CD4-positive, alpha-beta T cell treated with Interleukin-10 for 1 hour (primary cell): ENCODE measurements around the gene GLCE.
"Not testable (repeated sequence)": the region's sequence is repeated elsewhere in the genome, so short reads cannot be mapped to it uniquely, and the experiment has no call there.

Source experiments
- DNase-seq: peaks from one replicate; pipeline ENCODE4 v3.0.0-alpha.2; 2020

Gene GLCE

DNA sequence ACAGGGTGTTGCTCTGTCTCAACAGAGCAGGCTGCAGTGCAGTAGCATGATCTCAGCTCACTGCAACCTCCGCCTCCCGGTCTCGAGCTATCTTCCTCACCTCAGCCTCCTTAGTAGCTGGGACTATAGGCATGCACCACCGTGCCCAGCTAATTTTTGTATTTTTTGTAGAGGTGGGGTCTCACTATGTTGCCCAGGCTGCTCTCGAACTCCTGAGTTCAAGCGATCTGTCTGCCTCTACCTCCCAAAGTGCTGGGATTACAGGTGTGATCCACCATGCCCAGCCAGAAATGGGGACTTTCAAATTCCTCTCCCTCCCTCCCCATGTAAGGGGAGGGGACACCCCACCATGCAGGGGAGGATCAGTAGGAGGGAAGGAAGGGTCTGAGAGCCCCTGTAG, 141.7 kb downstream of the GLCE start:
- DNase-seq, result not testable (repeated sequence)

DNA sequence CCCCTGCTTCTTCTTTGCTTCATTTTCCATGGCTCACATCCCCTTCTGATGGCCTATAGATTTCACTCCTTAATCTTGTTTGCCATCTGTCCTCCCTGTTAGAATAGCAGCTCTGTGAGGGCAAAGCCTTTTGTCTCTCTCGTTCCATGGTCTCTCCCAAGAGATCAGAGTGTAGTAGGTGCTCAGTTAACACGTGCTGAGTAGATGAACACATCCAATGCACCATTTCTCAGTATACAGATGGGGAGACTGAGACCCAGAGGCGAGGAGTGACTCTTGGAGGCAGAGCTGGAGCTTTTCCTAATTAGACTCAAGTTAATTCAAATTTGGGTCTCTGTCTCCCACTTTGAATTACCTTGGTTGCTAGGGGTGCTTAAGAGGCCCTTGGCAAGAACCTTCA, 142.5 kb downstream of the GLCE start:
- DNase-seq, result no peak

DNA sequence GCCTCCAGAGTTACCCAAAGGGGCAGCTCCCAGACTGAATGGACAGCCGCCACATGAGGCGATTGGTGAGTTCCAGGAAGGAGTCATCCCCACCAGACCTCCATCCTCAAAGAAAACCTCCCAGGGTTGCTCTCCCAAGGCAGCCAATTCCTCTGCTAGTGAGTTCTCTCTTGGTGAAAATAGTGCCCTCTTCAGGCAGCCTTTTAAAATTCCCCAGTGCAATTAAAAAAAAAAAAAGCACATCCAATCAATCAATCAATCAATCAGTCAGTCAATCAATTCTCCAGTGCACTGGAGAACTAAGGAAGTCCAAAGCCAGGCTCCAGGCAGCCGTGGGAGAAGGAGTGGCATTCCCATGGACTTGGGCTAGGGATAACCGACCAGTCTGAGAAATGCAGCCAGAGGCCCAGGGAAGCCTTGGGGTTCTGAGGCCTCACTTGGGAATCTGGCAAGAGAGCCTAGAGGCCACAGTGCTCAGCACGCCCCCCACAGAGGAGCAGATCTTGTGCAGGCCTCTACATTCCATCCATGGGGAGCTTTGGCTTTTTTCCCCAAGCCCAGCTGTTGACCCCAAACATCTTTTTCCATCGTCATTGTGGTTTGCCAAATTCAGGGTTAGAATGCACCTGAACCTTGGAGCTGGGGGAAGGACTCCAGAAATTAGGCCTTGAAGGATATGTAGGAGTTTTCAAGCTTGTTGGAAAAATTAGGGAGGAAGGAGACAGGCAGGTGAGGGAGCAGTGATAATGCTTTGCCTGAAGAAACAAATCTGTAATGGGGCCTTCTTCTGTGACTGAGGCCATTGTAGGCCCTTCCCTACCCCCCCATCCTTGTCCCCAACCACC, 143.1 kb downstream of the GLCE start:
- no peak for DNase-seq

DNA sequence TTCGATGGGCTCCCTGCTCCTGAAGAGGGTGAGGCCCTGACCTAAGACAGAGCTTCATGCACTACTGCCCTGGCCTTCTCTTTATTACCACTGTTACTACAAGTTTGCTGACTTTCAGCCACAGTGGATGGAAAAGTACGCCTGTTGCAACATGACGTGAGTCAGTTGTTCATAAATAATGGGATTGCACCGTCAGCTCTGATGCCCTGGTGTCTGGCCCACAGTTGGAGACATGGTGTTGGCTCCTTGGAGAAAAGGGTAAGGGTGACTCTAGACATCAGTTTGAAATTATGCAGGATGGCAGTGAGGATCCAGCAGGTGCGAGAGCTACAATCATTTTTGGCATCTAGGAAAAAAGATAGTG, 143.7 kb downstream of the GLCE start:
- DNase-seq, result no peak

DNA sequence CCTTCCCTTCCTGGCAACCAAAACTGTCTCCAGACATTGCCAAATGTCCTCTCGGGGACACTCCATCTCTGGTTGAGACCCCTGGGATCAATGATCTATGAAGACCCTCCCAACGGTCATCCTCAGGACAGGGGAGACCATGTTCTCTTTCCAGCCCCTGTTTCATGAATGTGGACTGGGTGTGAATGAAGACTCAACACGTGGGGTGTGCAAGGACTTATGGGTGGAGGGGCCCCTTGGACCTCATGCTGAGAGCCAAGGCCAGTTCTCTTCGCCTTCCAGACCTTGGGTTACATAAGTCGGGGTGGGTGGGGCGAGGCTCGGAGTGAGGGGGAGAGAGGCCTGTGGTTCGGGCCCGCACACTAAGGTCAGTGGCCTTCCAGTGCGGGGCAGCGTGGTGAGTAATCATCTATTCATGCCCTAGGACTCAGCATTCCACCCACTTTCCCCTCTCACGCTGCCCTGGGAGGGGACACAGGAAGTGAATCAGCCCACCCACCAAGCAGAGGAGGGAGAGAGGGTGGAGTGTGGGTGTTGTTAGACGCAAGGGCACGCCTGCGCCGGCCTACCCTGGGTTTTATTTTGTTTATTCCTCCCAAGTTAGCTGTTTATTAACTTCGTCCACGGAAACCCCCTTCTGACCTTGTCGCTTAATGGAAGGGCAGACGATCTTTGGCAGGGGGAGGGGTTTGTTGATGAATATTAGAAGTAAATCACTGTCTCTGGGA, 144.9 kb downstream of the GLCE start:
- no peak for DNase-seq

DNA sequence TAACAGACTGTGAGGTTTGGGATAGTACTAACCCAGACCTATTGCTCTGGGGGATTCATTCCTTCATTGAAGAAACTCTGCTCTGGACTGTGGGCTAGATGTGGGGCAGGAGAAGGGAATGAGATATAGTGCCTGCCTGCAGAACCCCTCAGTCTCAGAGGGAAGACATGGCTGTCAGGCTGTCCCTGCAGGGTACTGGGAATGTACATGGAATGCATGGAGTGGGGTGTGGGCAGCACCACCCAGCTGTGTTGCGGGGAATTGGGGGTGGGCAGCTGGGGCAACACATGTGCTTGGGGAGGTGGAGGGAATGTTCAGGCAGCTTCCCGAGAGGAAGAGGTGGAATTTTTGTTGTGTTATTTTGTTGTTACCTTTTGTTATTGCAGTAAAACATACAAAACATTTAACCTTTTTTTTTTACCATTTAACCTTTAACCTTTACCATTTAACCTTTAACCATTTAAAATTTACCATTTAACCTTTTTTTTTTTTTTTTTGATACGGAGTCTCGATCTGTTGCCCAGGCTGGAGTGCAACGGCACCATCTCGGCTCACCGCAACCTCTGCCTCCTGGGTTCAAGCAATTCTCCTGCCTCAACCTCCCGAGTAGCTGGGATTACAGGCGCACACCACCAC, 145.6 kb downstream of the GLCE start:
- DNase-seq, result no peak

DNA sequence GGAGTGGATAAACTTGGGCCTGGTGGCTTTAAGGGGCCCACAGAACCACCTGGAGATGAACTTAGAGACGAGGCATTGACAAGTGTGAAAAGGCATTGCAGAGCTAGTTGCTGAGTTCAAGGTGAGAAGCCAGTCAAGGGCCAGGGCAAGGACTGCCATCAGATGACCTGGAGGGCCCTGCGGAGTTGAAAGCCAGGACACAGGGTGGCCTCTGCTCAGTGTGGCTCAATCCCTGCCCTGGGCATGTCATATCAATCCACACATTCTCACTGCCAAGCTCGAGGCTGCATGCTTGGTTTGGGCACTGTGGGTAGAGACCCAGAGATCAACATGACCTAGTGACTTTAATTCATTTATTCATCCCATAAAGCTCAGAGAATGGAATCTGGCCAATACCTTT, 147.5 kb downstream of the GLCE start:
- DNase-seq, result no peak

DNA sequence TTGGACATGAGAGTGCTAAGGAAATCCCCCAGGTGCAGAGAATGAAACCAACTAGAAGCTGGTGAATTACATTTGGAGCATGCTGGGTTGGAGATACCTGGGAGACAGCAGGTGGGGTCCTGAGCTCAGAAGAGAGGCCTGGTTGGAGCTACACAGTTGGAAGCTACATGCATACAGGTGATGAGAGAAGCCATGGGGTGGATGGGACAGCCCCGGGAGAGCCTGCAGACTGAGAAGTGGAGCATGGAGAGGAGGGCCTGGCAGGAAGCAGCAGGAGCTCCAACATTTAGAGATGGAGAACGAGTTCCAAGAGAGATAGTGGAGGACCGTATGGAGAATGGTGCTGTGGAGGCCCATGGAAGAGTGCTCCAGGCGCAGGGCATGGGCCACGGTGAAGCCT, 148.5 kb downstream of the GLCE start:
- no peak for DNase-seq

DNA sequence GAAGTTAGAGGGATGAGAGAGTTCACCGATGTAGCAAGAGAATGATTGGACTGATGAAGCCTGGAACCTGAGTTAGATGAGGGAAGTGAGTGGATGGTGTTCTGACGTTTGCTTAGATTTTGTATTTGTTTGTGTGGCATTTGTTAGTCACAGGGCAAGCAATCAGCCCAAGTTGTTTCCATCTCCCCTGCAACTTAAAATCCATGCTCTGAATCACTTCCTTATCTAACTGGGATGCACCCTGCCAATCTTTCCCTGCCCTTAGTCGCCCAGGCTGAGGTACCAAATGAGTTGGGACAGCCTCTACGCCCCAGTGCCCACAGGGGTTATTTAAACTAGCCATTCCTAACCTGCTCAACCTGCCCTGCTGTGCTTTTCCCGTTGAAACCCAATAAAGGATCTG, 150.9 kb downstream of the GLCE start:
- no peak for DNase-seq

DNA sequence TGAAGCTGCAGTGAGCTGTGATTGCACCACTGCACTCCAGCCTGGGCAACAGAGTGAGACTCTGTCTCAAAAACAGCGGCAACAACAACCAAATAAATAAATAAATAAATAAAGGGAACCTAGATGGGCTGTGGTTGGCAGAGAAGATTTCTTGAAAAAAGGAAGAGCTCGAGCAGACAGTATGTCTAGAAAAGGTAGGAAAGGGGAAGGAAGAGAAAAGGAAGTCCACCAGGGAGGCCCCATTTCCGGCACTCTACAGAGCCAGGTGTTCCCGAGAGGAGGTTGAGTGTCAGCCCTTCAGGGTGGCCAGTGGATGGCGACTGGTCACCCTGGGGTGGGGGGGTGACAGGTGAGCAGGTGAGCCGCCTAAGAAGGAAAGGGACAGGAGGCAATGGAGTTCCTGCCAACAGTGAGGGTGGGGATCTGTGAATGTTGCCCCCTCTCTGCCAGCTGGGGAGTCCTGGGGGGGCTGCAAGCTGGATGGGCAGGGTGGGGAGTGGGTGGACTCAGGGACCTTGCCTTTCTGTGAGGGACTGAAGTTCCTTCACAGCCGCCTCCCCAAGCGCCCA, 153.1 kb downstream of the GLCE start:
- DNase-seq, result no peak

DNA sequence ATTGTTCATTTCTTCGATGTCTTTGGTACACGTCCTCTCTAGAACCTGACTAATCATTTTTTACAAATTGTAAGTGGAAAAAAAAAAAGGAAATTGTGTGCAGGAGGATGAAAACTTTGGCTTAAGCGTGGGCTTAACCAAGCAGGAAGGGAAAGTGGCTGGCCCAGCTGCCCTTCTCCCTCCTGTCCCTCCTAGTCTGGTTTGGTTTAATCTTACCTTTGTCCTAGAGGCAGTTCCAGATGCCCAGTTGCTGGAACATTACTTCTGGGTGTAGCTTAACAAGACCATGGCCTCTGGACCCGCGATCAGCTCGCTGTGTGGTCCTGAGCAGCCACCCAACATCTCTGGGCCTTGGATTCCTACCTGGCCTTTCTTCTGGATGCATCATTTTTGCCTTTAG, 153.7 kb downstream of the GLCE start:
- no peak for DNase-seq

DNA sequence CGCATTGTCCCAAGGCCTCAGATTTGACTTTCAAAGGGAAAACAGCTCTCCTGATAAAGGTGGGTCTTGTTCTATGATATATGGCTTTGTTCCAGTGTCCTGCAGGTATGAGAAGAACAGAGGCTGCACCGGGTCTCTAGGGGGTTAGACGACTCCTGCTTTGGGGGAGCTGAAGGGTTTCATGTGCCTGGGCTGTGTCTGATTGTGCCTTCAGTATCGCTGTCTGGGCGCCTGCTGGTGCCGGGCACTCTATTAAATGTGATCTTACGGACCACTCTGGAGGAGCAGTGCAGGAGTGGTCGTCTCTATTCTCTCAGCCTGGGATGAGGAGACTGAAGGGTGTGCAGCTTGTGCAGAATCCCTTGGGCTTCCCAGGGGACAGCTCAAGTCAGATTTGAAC, 154.3 kb downstream of the GLCE start:
- no peak for DNase-seq

DNA sequence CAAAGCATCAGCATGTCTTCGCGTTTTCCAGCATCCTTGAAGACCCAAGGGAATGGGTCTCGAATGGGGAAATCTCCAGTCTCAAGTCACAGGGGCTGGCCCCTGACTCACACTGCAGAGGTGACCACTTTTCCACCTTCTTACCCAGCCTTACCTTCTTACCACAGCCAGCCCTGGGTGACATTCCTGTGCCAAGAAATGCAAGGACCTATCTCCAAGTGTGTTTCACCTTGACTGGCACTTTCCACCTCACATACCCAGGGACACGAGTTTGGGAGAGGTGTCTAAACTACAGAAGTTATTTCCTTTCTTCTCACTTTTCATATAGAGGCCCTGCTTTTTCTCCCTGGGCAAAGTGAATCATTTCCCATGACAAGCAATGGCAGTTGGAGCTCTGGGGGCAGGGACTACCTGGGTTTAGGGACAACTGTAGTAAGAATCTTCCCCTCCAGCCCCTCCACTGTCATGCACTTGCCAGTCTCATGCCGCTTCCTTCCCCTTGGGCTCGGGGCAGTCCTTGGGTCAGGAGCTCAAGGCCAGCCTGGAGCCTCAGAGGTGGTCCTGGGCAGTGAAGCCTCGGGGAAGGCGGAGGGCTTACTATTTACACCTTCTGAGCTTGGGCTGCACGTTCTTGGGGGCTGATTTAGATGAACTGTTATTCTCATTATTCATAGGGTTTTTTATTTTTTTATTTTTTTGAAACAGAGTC, 155.1 kb downstream of the GLCE start:
- no peak for DNase-seq

DNA sequence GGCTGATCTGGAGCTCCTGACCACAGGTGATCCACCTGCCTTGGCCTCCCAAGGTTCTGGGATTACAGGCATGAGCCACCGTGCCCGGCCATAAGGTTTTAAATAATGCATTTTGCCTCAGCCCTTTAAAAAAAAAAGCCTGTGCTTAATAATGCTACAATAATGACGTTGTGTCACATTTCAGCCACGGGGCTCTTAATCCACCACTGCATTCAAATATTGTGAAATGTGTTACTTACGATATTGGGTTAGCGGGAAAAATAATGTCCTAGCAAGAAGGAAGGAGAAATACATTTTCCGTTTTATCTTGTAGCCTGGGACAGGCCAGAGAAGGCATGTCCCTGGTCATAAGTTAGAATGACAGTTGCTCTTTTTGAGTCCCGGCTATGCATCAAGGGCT, 155.9 kb downstream of the GLCE start:
- DNase-seq, result no peak

DNA sequence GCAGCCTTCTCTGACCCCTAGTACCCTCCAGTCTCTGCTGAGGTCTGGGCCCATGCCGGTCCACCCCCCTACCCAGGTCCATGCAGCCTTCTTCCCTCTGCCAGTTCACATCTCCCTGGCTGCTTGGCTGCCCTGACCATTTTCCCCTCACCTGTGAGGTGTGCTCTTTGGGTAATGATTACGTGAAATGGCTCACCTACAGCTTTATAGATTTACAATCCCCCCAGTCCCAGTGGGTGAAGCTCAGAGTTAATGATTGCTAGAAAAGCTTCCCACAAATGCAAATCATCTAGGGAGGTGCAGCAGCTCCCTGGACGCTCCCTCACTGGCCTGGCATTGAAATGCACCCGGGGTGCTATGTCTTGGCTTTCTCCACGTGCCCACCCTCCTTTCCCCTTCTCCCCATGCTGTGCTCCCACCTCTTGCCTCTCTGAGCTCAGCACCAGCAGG, 157.0 kb downstream of the GLCE start:
- no peak for DNase-seq

DNA sequence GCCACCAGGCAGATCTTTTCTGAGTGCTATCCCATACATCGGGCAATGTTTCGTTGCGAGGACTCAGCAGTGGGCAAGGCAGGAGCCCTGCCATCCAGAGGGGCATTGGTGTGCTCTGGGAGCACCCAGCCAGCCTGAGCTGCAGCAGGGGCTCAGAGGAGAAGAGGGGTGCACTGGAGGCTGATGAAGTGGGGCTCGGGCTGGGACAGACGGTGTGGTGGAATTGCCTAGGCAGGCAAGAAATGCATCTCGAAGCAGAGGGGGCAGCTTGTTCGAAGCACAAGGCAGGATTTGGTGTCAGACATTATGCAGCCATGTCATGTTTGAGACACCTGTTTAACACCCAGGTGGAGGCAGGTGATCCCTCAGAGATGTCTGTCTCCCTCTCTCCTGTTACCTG, 157.6 kb downstream of the GLCE start:
- no peak for DNase-seq

DNA sequence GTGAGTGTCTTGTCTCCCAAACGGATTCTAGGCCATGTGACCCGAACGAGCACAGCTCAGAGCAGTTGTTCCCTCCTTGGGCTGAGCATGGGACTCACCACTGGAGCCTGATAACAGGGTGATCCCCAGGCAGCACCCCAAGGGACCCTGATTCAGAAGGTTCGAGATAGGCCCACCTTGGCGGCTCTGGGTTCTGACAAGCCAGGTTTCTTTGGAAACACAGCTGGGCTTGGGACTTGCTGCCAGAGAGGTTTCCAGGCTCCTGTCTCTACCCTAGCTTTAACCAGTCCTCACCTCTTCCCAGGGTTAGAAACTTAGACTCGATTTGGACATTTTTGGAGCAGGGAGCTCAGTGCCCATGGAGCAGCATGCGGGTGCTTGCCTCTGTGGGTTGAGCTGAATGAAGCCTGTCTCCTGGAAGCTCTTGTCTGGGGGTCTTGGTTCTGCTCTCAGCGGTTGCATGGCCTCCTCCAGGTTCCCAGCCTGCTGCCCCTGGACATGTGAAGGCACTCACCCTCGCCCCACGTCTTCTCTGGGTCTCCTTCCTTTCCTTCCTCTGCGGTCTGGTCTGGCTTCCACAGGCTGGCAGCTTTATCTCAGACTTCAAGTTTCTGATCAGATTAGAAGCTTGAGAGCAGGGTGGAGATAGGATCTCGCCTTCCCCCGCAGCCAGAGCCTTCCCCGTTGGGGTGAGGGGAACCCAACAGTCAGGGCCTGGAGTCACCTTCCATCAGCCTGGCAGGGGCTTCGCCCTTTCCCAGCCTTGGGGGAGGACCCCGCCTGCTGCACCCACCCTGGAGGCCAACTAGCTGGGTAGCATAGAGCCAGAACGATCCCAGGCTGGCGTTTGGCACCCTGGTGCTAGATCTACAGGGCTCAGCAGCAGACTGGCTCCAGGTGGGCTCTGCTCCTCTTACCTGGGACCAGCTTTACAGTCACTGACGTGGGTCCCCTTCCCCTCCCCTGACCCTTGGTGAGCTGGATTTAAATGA, 159.2 kb downstream of the GLCE start:
- DNase-seq, result no peak

DNA sequence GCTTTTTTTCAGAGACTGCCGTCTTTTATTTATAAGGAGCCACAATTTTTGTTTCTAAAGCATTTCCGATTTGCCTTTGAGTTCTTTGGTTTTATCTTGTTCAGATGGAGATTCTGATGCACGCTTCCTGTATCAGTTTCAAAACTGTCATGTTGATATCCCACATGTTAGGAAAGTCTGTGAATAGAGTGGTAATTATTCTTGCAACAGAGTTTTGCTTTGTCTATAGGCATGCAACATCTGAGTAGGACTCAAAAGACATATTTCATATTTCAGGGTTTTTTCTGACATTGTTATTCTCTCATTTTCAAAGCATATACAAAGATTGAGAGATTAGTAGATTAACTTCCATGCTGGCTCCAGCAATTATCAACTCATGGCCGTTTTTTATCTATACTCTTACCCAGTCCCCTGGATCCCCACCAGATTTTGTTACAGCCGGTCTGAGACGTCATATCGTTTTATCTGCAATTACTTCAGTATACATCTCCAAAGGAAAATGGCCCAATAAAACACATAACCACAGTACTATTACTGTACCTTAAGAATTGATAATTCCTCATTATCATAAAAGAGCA, 160.6 kb downstream of the GLCE start:
- DNase-seq, result no peak
